Left kidney (tissue), 8 donors: Measurements from ENCODE around the gene PDXK. TPM values are rescaled to one million over a fixed set of nuclear protein-coding genes. Genes with fewer than 3 reads are reported as not detected.
"Not testable (repeated sequence)": the region's sequence is repeated elsewhere in the genome, so short reads cannot be mapped to it uniquely, and the experiment has no call there.

Source experiments
- DNase-seq: peaks from one replicate; pipeline ENCODE4 v3.0.0-alpha.2; 2013
- long read RNA-seq, 8 donors: transcript quantifications; one replicate each; lab custom pipeline, GENCODE V29; 2026
- polyA plus RNA-seq: library from polyadenylated mRNA; unstranded; fragments of 120-200 nt; gene quantifications from one replicate; pipeline ENCODE4 v1.2.1, GENCODE V29; 2013; ENCODE audit not compliant: insufficient read length

Gene PDXK
- 80.2 TPM for polyA plus RNA-seq
- long read RNA-seq, donor 1, full-length matches to known transcripts = 19 of 42 reads
- long read RNA-seq, donor 1, partial matches to known transcripts = 23 of 42 reads
- long read RNA-seq, donor 1, other reads (novel, unspliced or antisense) = 0 of 42 reads
- long read RNA-seq, donor 2, full-length matches to known transcripts = 15 of 33 reads
- long read RNA-seq, donor 2, partial matches to known transcripts = 12 of 33 reads
- long read RNA-seq, donor 2, other reads (novel, unspliced or antisense) = 6 of 33 reads
- long read RNA-seq, donor 3, full-length matches to known transcripts = 12 of 30 reads
- long read RNA-seq, donor 3, partial matches to known transcripts = 18 of 30 reads
- long read RNA-seq, donor 3, other reads (novel, unspliced or antisense) = 0 of 30 reads
- long read RNA-seq, donor 4, full-length matches to known transcripts = 2 of 7 reads
- long read RNA-seq, donor 4, partial matches to known transcripts = 5 of 7 reads
- long read RNA-seq, donor 4, other reads (novel, unspliced or antisense) = 0 of 7 reads
- long read RNA-seq, donor 5, full-length matches to known transcripts = 16 of 50 reads
- long read RNA-seq, donor 5, partial matches to known transcripts = 34 of 50 reads
- long read RNA-seq, donor 5, other reads (novel, unspliced or antisense) = 0 of 50 reads
- long read RNA-seq, donor 6, full-length matches to known transcripts = 18 of 30 reads
- long read RNA-seq, donor 6, partial matches to known transcripts = 12 of 30 reads
- long read RNA-seq, donor 6, other reads (novel, unspliced or antisense) = 0 of 30 reads
- long read RNA-seq, donor 7, full-length matches to known transcripts = 15 of 40 reads
- long read RNA-seq, donor 7, partial matches to known transcripts = 25 of 40 reads
- long read RNA-seq, donor 7, other reads (novel, unspliced or antisense) = 0 of 40 reads
- long read RNA-seq, donor 8, full-length matches to known transcripts = 6 of 11 reads
- long read RNA-seq, donor 8, partial matches to known transcripts = 5 of 11 reads
- long read RNA-seq, donor 8, other reads (novel, unspliced or antisense) = 0 of 11 reads

DNA sequence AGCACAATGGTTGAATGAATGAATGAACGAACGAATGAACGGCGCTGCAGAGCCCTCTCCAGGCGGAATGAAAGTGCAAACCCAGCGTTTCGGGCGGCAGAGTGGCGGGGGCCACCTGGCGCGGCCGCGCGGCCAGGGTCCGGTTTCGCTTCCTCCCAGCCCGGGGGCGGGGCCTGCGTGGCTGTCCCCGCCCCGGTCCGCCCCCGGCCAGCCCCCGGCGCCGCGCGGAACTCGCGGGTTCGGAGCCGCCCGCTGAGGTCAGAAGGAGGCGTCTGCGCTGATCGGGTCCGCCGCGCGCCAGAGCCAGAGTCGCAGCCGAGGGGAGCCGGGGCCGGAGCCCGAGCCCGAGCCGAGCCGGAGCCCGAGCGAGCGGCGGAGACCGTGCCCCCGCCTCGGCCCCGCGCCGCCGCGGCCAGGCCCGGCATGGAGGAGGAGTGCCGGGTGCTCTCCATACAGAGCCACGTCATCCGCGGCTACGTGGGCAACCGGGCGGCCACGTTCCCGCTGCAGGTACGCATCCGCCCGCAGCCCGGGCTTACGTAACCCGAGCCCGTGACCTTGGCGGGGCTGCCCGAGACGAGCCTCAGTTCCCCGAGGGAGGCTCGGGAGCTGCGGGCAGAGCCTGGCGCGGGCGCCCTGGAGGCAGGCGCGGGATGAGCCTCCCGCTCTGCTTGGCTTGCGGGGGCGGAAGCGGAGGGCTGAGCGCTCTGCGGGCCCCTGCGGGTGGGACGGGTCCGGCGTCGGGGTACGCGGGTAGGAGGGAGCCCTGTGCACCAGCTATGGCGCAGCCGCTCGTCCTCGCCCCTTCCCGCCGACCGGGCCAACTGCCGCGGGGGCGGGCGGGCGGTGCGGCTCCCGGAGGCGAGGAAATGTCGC lies at the start of gene PDXK:
PDXK (plus strand) TSS at position 258 of the 876 bp plus-strand sequence; CDS start at position 424, 166 bp downstream.
- DNase-seq = peak; percentile 85

DNA sequence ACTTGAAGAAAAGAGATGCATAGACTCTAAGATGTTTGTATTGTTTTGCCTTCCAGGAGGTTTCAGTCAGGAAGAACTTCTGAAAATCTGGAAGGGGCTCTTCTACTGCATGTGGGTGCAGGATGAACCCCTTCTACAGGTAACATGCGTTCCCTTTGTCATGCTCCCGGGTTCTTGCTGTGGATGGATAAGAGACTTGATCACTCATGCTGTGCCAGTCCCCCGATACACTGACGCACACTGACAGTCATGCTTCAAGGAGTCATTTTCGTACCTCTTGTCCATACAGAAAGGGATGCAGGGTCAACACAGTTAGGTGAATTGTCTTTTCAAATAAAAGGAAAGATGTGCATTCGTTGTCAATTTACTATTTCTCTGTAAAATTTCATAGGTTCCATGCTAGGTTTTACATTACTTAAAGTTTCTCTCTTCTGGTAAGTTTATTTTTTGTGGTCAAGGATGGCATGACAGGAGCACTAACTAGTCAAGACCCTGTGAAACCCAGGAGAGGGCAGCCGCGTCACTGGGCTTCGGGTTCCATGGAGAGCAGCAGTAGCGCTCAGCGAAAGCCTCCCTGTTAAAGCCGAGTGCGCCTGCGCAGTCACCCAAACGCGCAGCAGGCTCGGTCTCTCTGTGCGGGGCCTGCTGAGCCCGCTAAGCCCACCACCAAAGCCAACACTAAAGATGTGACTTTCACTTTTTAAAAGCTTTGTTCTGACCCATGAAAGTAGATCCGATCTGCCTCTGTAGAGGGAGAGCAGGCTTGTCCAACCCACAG lies 48.9 kb upstream of the PDXK start:
- DNase-seq = no peak

- DNase-seq = no peak
Measured at GRCh38 chr21:43675871-43676270, 43.1 kb upstream of the PDXK start.

DNA sequence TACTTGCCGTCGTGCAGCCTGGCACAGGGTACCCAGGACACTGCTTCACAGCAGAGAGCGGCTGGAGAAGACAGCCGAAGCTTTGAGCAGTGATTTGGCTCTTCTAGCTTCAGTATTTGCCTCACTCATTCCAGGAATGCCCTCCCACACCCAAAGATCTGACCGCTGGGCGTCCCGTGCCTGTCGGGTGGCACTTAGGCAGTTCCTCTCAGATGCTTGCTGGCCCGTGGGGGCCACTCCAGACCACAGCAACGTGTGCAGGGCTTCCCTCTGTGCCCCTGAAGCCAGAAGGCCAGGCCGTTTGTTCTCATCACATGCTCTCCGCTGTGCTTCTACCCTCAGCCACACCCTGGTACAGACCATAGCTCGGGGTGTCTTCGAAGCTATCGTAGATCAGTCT lies 42.5 kb upstream of the PDXK start:
- DNase-seq = no peak

GRCh38 chr21:43679951-43680350 lies 39.0 kb upstream of the PDXK start:
- DNase-seq = no peak

- DNase-seq = not testable (repeated sequence)
Measured at GRCh38 chr21:43680421-43680820, 38.5 kb upstream of the PDXK start.

GRCh38 chr21:43681650-43682049 lies 37.3 kb upstream of the PDXK start:
- no peak for DNase-seq

GRCh38 chr21:43684424-43684823 lies 34.5 kb upstream of the PDXK start:
- DNase-seq = no peak

DNA sequence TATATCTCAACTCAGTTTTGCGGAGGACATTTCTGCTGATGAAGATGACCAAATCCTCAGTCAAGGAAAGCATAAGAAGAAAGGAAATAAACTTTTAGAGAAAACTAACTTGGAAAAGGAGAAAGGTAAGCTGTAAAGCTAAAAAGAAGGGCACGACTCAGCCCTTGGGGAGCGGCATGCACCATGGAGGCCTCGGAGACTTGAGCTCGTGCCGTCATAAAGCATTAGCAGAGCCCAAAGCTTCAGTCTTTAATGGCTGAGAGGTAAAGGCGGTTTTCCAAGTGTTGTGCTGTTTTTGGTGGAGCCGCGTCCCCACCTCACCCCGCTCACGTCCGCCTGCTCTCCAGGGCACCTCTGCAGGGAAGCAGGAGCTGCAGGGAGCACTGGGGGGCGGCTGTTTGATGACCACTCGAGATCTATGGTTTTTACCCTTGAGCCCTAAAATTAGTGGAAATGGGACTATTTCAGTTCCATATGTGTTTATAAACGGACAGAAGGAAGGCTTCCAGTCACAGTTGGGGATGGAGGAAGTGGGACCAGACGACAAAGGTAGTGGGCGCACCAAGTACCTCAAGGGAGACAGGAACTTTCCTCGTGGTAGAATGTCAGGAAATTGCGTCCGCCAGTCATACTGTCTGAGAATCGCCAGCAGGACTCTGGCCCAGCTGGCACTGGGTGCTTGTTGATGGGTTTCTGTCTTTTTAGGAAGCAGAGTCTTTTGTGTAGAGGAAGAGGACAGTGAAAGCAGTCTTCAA lies 31.9 kb upstream of the PDXK start:
- DNase-seq = no peak

DNA sequence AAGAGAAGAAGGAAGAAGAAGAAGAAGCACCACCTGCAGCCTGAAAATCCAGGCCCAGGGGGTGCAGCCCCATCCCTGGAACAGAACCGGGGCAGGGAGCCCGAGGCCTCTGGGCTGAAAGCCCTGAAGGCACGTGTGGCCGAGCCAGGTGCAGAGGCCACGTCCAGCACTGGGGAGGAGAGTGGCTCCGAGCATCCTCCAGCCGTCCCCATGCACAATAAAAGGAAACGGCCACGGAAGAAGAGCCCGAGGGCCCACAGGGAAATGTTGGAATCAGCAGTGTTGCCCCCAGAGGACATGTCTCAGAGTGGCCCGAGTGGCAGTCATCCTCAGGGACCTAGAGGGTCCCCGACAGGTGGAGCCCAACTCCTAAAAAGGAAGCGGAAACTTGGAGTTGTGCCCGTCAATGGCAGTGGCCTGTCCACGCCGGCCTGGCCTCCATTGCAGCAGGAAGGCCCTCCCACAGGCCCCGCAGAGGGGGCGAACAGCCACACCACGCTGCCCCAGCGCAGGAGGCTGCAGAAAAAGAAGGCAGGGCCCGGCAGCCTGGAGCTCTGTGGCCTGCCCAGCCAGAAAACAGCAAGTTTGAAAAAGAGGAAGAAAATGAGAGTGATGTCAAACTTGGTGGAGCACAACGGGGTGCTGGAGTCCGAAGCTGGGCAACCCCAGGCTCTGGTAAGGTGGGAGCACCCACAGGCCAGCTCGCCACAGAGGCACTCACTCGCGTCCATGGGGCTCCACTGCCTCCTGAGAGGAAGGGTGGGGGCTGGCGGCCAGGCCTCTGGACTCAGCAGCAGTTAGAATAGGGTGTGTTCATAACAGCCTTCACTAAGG lies 31.1 kb upstream of the PDXK start:
- no peak for DNase-seq

DNA sequence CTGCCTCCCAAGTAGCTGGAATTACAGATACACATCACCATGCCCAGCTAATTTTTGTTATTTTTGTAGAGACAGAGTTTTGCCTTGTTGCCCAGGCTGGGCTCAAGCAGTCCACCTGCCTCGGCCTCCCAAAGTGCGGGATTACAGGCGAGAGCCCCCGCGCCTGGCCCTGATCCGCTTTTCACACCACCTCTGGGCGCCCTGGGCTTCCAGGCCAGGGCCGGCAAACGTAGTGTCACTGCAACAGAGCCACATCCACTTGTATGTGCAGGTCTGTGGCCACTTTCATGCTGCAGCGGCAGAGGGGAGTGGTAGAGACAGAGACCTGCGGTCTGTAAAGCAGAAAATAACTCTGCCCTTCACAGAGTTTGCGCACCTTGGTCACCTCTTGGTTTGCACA lies 30.0 kb upstream of the PDXK start:
- DNase-seq = no peak

- no peak for DNase-seq
Measured at GRCh38 chr21:43689556-43690337, 29.2 kb upstream of the PDXK start.

DNA sequence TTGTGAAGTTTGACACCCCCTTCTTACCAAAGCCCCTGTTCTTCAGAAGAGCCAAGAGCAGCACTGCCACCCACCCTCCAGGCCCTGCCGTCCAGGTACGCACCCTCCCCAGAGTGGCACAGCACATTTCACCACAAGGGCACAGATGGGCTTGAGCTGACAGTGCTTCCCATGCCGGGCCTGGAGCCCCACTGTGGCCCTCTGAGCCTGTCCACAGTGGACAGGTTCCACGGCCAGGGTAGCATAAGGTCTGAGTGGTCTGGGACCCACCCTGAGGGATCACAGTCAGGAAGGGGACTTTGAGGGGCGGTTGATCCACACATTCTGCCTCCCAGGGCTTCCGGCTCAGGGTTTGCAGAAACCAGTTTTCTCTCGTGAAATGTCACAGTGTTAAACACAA lies 28.6 kb upstream of the PDXK start:
- DNase-seq = no peak

GRCh38 chr21:43691086-43691795 lies 27.7 kb upstream of the PDXK start:
- DNase-seq = no peak

- DNase-seq = no peak
Measured at GRCh38 chr21:43691801-43692200, 27.1 kb upstream of the PDXK start.

DNA sequence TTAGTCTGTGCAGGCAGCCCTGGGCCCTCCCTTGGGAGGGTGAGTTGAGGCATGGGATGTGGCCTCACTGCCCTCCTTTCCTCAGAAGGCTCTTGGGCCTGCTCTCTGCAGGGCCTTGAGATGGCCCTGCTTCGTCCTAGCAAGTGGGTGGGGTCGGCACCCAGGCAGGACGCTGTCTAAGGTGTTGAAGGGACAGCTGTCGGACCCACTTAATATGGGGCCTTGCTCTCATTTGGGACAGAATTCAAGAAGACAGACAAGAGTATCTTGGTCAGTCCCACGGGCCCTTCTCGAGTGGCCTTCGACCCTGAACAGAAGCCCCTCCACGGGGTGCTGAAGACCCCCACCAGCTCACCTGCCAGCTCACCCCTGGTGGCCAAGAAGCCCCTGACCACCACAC lies 26.0 kb upstream of the PDXK start:
- DNase-seq = no peak

DNA sequence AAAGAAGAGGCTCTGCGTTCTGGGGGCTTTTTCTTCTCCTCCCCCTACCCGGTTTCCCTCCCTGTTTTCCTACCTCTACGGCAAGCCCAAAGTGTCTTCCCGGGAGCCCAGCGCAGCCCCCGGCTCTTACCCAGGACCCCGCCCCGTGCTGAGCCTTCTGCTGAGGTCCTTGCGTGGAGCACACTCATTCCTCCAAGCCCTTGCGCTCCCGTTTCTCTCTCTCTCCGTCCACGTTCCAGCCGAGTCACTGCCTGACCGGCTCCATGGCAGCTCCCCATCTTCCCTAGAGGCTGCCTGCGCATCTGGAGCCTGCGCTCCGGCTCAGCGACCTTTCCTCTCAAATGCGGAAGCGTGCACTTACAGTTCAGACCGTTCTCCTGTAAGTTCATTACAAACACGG lies 24.9 kb upstream of the PDXK start:
- DNase-seq = no peak
